Naive thymus-derived CD4-positive, alpha-beta T cell (primary cell): ENCODE data around the gene SORL1. TPM values are rescaled to one million over a fixed set of nuclear protein-coding genes. Genes with fewer than 3 reads are reported as not detected.
A peak's percentile ranks its signal among the peaks of the same experiment; 100 is the strongest.

Experiments
- ATAC-seq: fragments of 150-1000 bp; cut with Tn5 transposase; 2 replicates; pipeline ENCODE4 v1.10.0; 2021; ENCODE audit warnings: mild to moderate bottlenecking, moderate library complexity
- CTCF ChIA-PET: fragments of 350-600 bp; sonication (Branson Sonifier 250); formaldehyde crosslinking; loops from one replicate; lab custom pipeline; 2021; ENCODE audit warnings: antibody characterized with exemption; lab: Charles Lee
- POLR2A ChIA-PET: fragments of 350-600 bp; sonication (Branson Sonifier 250); formaldehyde crosslinking; loops from one replicate; lab custom pipeline; 2021; ENCODE audit warnings: antibody characterized with exemption, inconsistent platforms; lab: Charles Lee
- DNase-seq, 9 donors: peaks; one replicate each; pipeline versions ENCODE4 v3.0.0 to v3.0.0-alpha.2; 2020 to 2022; ENCODE audit warnings: mixed read lengths in 1 of 9
- H3K27ac ChIP-seq: one replicate; pipeline ENCODE4 v1.7.0; 2013; ENCODE audit warnings: mild to moderate bottlenecking, low read depth, low read length, moderate library complexity
- H3K27me3 ChIP-seq, 2 donors: one replicate each; pipeline ENCODE4 v1.7.0; 2013; ENCODE audit warnings: low read length in 2 of 2, mild to moderate bottlenecking in 2 of 2, moderate library complexity in 2 of 2; ENCODE audit not compliant: control insufficient read depth in 2 of 2, insufficient read depth in 2 of 2
- H3K36me3 ChIP-seq, 3 experiments: 1 replicate in 2 of 3; 2 replicates in 1 of 3; pipeline ENCODE4 v1.7.0; 2013; ENCODE audit warnings: low read length in 3 of 3, mild to moderate bottlenecking in 3 of 3, moderate library complexity in 1 of 3; ENCODE audit not compliant: insufficient read depth in 3 of 3, control insufficient read depth in 2 of 3
- H3K4me1 ChIP-seq, 2 donors: one replicate each; pipeline ENCODE4 v1.7.0; 2013; ENCODE audit warnings: low read length in 2 of 2, mild to moderate bottlenecking in 2 of 2, moderate library complexity in 1 of 2; ENCODE audit not compliant: control insufficient read depth in 2 of 2, insufficient read depth in 2 of 2
- H3K4me3 ChIP-seq: 2 replicates; pipeline ENCODE4 v1.7.0; 2013; ENCODE audit warnings: mild to moderate bottlenecking, low read length
- H3K9me3 ChIP-seq, 3 experiments: 1 replicate in 2 of 3; 2 replicates in 1 of 3; pipeline ENCODE4 v1.7.0; 2013; ENCODE audit warnings: low read length in 3 of 3; ENCODE audit not compliant: control insufficient read depth in 2 of 3
- H3K27ac Mint-ChIP-seq, 9 donors: one replicate each; pipeline ENCODE4 v1.8.0; 2020 to 2022; ENCODE audit warnings: mixed read lengths in 9 of 9, mild to moderate bottlenecking in 8 of 9, moderate library complexity in 5 of 9, inconsistent platforms in 2 of 9
- H3K27me3 Mint-ChIP-seq, 5 donors: one replicate each; pipeline ENCODE4 v1.8.0; 2021 to 2022; ENCODE audit warnings: mixed read lengths in 5 of 5, mild to moderate bottlenecking in 1 of 5
- H3K36me3 Mint-ChIP-seq, 5 donors: one replicate each; pipeline ENCODE4 v1.8.0; 2020 to 2022; ENCODE audit warnings: mixed read lengths in 5 of 5, mild to moderate bottlenecking in 3 of 5, inconsistent platforms in 1 of 5
- H3K4me1 Mint-ChIP-seq, 7 donors: one replicate each; pipeline ENCODE4 v1.8.0; 2020 to 2022; ENCODE audit warnings: mixed read lengths in 7 of 7, mild to moderate bottlenecking in 3 of 7, inconsistent platforms in 1 of 7
- H3K4me3 Mint-ChIP-seq, 10 donors: one replicate each; pipeline ENCODE4 v1.8.0; 2020 to 2022; ENCODE audit warnings: mild to moderate bottlenecking in 10 of 10, mixed read lengths in 10 of 10, moderate library complexity in 6 of 10, inconsistent platforms in 2 of 10
- H3K9me3 Mint-ChIP-seq, 11 donors: one replicate each; pipeline ENCODE4 v1.8.0; 2020 to 2022; ENCODE audit warnings: mixed read lengths in 11 of 11, mild to moderate bottlenecking in 4 of 11, inconsistent platforms in 1 of 11, moderate library complexity in 1 of 11
- intact Hi-C, 2 donors: fragments of 100-400 bp; cut with micrococcal nuclease; formaldehyde crosslinking; loops; one replicate each; pipeline ENCODE4 v1.15.1; 2023
- polyA plus RNA-seq, 2 donors: library from polyadenylated mRNA; unstranded; fragments of 300-500 nt; fragmentation: Illumina TruSeq; gene quantifications; one replicate each; pipeline ENCODE4 v1.2.3, GENCODE V29; 2021
- total RNA-seq, 6 experiments: library from RNA in 5 of 6; stranded (reverse) in 5 of 6; gene quantifications; 1 replicate in 5 of 6; 2 replicates in 1 of 6; pipeline ENCODE4 v1.2.3 and lab custom pipeline; 2021 to 2026

Gene SORL1
- total and polyA plus RNA-seq, 7 experiments from 2014 or later = 165 to 555 (median 321) TPM

DNA sequence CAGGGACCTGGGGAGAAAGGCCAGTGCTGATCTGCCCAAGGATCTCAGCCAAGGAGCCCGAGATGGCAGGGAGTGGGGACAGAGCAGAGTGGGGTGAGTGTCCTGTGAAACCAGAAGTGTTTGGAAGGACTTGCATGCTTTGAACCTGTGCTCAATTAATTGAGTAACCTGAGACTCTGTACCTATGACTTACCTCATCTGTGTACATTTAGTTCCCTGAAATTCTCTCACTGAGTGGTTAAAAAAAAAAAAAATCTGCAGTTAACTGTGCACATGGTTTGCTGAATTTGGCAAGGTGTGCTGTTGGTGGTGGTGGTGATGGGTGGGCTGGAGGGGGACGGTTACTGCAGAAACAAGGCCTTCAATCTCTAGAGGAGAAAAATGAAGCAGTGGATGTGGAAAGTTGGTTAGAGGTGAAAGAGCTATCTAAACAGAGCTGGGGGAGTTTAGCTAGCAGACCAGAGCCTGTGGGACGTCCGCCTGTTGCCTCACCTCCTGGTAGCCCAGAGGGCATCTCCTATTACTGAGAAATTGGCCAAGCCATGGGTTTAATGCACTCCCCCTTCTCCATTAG, 8.9 kb downstream of the SORL1 start:
- Histone ChIP-seq H3K27ac (peak overlapping the region; percentile 77), H3K4me3 (peak overlapping the region; percentile 14), H3K9me3 (no peaks in the 10 kb centered on the region), H3K4me1 (peaks cover 90 to 97% of the 10 kb centered on the region in 2 donors), H3K36me3 (no peaks in the 10 kb centered on the region), H3K27me3 (no peaks in the 10 kb centered on the region)
- ChIA-PET POLR2A (interaction anchor here (0.5 to 13.5 kb wide), 6 partner anchors 13 to 138 kb away, joined by 3 to 425 read pairs (median 8); partner anchors contain the start of genes SORL1 and SORL1-AS1), CTCF (interaction anchor here (0.6 to 8.2 kb wide), 2 partner anchors 10 to 139 kb away, joined by 3 to 68 read pairs; partner anchors contain the start of genes SORL1 and SORL1-AS1)
- Mint-ChIP-seq H3K36me3 (peaks cover 0 to 50% (median 24%) of the 10 kb centered on the region in 5 donors), H3K9me3 (no peaks in the 10 kb centered on the region), H3K27ac (peak overlapping the region; percentile 88 to 99 (median 94)), H3K4me3 (peak overlapping the region in 9 of 10 donors; percentile 17 to 99 (median 48)), H3K4me1 (peaks cover 92 to 100% (median 99%) of the 10 kb centered on the region in 7 donors), H3K27me3 (no peaks in the 10 kb centered on the region)
- no peak for ATAC-seq
- no peak for DNase-seq
- intact Hi-C loops = loop anchor here in 1 of 2 donors (10.0 kb wide), 1 partner anchor 1604 kb away; the partner anchor contains the start of gene HSPA8

DNA sequence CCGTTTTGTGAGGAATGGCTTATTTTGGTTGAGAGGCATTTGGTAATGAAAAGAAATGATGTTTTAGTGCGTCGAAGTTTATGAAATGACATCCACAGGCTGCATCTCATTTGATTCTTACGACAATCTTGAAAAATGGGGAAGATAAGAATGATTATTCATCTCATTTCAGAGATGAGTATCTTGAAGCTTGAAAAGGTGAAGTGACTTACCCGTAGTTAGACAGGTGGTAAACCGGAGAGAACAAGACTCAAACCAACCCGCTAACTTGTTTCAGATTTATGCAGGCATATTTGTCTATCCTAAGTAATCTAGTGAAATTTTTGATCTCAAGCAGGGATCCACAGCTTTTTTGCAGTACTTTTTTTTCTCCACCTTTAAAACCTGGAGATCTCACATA, 9.7 kb downstream of the SORL1 start:
- POLR2A ChIA-PET = interaction anchor here (0.5 to 13.5 kb wide), 6 partner anchors 10 to 139 kb away, joined by 3 to 425 read pairs (median 8); partner anchors contain the start of genes SORL1 and SORL1-AS1
- peak overlapping the region; percentile 77 for H3K27ac ChIP-seq
- H3K27me3 ChIP-seq = no peaks in the 10 kb centered on the region
- Mint-ChIP-seq H3K4me1 (peaks cover 90 to 100% (median 98%) of the 10 kb centered on the region in 7 donors), H3K4me3 (peak overlapping the region in 9 of 10 donors; percentile 7 to 99 (median 60)), H3K36me3 (peaks cover 0 to 47% (median 20%) of the 10 kb centered on the region in 5 donors), H3K27me3 (no peaks in the 10 kb centered on the region), H3K27ac (peak overlapping the region; percentile 88 to 99 (median 94)), H3K9me3 (no peaks in the 10 kb centered on the region)
- H3K9me3 ChIP-seq = no peaks in the 10 kb centered on the region
- intact Hi-C loops = loop anchor here in 1 of 2 donors (10.0 kb wide), 1 partner anchor 1603 kb away; the partner anchor contains the start of gene HSPA8
- CTCF ChIA-PET = interaction anchor here (0.8 to 8.2 kb wide), 3 partner anchors 11 to 42 kb away, joined by 3 to 68 read pairs (median 3); partner anchors contain the start of genes SORL1 and SORL1-AS1
- H3K36me3 ChIP-seq = no peaks in the 10 kb centered on the region
- no peak overlapping the region for H3K4me3 ChIP-seq
- H3K4me1 ChIP-seq = peaks cover 91 to 97% of the 10 kb centered on the region in 2 donors
- ATAC-seq (no peak), DNase-seq (no peak)

DNA sequence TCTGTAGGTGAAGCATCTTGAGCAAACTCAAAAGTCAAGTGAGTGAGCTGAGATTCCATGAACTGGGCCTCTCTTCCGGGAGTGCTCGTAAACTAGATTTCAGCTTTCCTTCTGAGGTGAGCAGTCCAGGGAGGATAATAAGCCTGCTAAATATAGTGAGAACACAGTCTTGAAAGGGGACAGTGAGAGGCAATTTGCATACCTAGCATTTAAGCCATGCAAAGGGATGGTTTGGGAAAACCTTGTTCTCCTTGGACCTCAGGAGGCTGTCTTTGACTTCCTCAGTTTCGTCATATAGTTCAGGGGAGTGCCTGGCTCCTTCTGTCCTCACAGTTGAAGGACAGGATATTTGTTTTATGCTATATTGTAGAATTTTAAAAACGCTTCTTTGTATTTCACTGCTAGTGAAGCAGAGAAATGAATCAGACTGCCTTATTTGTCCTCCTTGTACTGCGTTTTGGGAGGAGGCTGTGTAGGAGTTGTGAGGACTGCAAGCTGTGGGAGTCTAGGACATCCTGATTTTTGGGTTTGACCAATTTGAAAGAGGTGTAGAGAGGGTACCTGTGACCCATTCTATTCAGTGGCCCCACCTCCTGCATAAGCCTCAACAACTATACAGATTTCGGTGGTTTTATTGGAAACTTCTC, 11.7 kb downstream of the SORL1 start:
- peaks cover 97 to 99% of the 10 kb centered on the region in 2 donors for H3K4me1 ChIP-seq
- CTCF ChIA-PET = interaction anchor here (1.7 to 8.2 kb wide), 2 partner anchors 13 to 20 kb away, joined by 6 to 68 read pairs; partner anchors contain the start of genes SORL1 and SORL1-AS1
- intact Hi-C loops = loop anchor here (1.0 to 10.0 kb wide), 4 partner anchors 12 to 1601 kb away; partner anchors contain the start of genes SORL1 (in 2 of the 2), SORL1-AS1 (in 2 of the 2) and HSPA8 (in 1 of the 2)
- H3K36me3 ChIP-seq = no peaks in the 10 kb centered on the region
- Mint-ChIP-seq H3K36me3 (peaks cover 0 to 33% (median 4%) of the 10 kb centered on the region in 5 donors), H3K4me1 (peaks cover 92 to 100% (median 96%) of the 10 kb centered on the region in 7 donors), H3K27ac (peak overlapping the region; percentile 88 to 99 (median 94)), H3K27me3 (no peaks in the 10 kb centered on the region), H3K9me3 (no peaks in the 10 kb centered on the region), H3K4me3 (peak overlapping the region; percentile 56 to 99 (median 80))
- POLR2A ChIA-PET = interaction anchor here (0.6 to 13.5 kb wide), 15 partner anchors 8 to 137 kb away, joined by 3 to 425 read pairs (median 3); partner anchors contain the start of genes SORL1 and SORL1-AS1
- ATAC-seq = no peak
- H3K9me3 ChIP-seq = no peaks in the 10 kb centered on the region
- peak overlapping the region; percentile 77 for H3K27ac ChIP-seq
- peak in 1 of 9 donors; percentile 27 for DNase-seq
- H3K4me3 ChIP-seq = peak overlapping the region; percentile 23
- no peaks in the 10 kb centered on the region for H3K27me3 ChIP-seq

DNA sequence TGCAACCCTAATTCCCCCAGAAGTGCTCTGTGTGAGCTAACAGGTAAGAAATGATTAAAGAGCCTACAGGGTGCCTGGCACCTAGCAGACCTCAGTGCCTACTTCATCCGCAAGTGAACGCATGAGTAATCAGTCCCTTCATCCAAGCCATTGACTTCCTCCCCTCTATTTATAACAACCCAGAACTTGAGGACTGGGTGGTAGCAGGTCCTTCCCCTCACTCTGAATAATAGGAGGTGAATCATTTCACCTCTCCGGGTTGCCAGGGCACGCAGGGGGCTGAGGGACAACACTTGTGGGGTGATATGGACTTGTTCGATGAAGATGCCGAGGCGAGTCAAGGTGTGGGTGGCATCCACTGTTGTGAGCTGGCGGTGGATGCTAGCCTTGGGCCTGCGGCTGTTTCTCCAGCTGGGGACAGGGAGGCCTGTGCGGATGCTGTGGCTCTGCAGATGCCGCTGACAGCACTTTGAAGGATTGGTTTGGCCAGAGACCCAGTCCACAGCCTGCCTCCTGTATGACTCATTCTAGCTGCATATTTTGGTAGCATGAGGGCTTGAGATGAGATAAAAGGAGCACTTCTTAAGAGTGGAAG, 12.3 kb downstream of the SORL1 start:
- Histone ChIP-seq H3K4me3 (peak overlapping the region; percentile 23), H3K9me3 (no peaks in the 10 kb centered on the region), H3K27ac (peak overlapping the region; percentile 77), H3K4me1 (peaks cover 97 to 99% of the 10 kb centered on the region in 2 donors), H3K27me3 (no peaks in the 10 kb centered on the region), H3K36me3 (peaks cover 0 to 3% (median 0%) of the 10 kb centered on the region in 3 experiments)
- CTCF ChIA-PET = interaction anchor here (0.7 to 8.2 kb wide), 2 partner anchors 14 to 130 kb away, joined by 3 to 68 read pairs; partner anchors contain the start of genes SORL1 and SORL1-AS1
- Mint-ChIP-seq H3K27ac (peak overlapping the region; percentile 85 to 99 (median 92)), H3K27me3 (no peaks in the 10 kb centered on the region), H3K4me3 (peak overlapping the region; percentile 50 to 99 (median 80)), H3K4me1 (peaks cover 92 to 100% (median 96%) of the 10 kb centered on the region in 7 donors), H3K9me3 (no peaks in the 10 kb centered on the region), H3K36me3 (peaks cover under 1 to 30% (median 1%) of the 10 kb centered on the region in 5 donors)
- intact Hi-C loops = loop anchor here (1.0 to 10.0 kb wide), 4 partner anchors 12 to 1600 kb away; partner anchors contain the start of genes SORL1 (in 2 of the 2), SORL1-AS1 (in 2 of the 2) and HSPA8 (in 1 of the 2)
- peak; percentile 66 for ATAC-seq
- DNase-seq = peak in 7 of 9 donors; percentile 29 to 83 (median 45)
- POLR2A ChIA-PET = interaction anchor here (0.6 to 13.5 kb wide), 13 partner anchors 9 to 138 kb away, joined by 3 to 425 read pairs (median 6); partner anchors contain the start of genes SORL1 and SORL1-AS1

DNA sequence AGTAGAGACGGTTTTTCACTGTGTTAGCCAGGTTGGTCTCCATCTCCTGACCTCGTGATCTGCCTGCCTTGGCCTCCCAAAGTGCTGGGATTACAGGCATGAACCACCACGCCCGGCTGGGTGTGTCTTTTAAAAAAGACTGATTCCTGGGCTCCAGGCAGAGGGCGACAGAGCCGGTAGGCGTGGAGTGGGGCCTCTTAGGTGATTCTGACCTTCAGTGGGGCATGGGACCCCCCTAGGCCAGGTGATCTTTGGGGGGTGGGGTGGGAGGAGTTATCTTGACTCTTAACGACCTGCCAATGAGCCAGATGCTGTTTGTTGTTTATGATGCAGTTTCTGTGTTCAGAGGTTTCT, 13.6 kb downstream of the SORL1 start:
- Histone ChIP-seq H3K9me3 (no peaks in the 10 kb centered on the region), H3K36me3 (peaks cover 0 to 15% (median 3%) of the 10 kb centered on the region in 3 experiments), H3K27me3 (no peaks in the 10 kb centered on the region), H3K27ac (peak overlapping the region; percentile 77), H3K4me1 (peaks cover 92 to 96% of the 10 kb centered on the region in 2 donors), H3K4me3 (peak overlapping the region; percentile 6)
- no peaks in the 10 kb centered on the region for H3K9me3 Mint-ChIP-seq
- ChIA-PET CTCF (interaction anchor here (1.6 to 8.2 kb wide), 2 partner anchors 9 to 15 kb away, joined by 4 to 68 read pairs; partner anchors contain the start of genes SORL1 and SORL1-AS1), POLR2A (interaction anchor here (0.5 to 13.5 kb wide), 6 partner anchors 9 to 28 kb away, joined by 3 to 425 read pairs (median 6); partner anchors contain the start of genes SORL1 and SORL1-AS1)
- peaks cover 7 to 29% (median 11%) of the 10 kb centered on the region in 5 donors for H3K36me3 Mint-ChIP-seq
- no peak for DNase-seq
- H3K4me3 Mint-ChIP-seq = peak overlapping the region; percentile 70 to 99 (median 82)
- no peaks in the 10 kb centered on the region for H3K27me3 Mint-ChIP-seq
- H3K4me1 Mint-ChIP-seq = peaks cover 91 to 99% (median 95%) of the 10 kb centered on the region in 7 donors
- peak overlapping the region; percentile 88 to 99 (median 94) for H3K27ac Mint-ChIP-seq
- intact Hi-C loops = loop anchor here in 1 of 2 donors (2.0 to 10.0 kb wide), 2 partner anchors 137 to 1599 kb away; partner anchors contain the start of gene HSPA8
- no peak for ATAC-seq
